Stimulated activated CD4-positive, alpha-beta T cell treated with anti-CD3 and anti-CD28 coated beads, Interleukin-1b, Interleukin-23, amount 100 ng/mL, for 4 hours (primary cell): Measurements from ENCODE around the gene KSR2.
"Not testable (repeated sequence)": the region's sequence is repeated elsewhere in the genome, so short reads cannot be mapped to it uniquely, and the experiment has no call there.

Source experiments
- DNase-seq, 2 donors: peaks; one replicate each; pipeline ENCODE4 v3.0.0-alpha.2; 2020; ENCODE audit warnings: low read depth in 2 of 2

Gene KSR2

GRCh38 chr12:117968826-117969659, at the start of gene KSR2:
Gene KSR2, minus strand, starts transcription at chr12:117968990. Its CDS starts 735 bp downstream, at chr12:117968255.
- DNase-seq, result peak; percentile 27 to 46

- DNase-seq, result no peak
These were observed 49.1 kb upstream of the KSR2 start for GRCh38 chr12:118017926-118018325.

- peak; percentile 98 for DNase-seq
These were observed 47.9 kb upstream of the KSR2 start, which contains the start of gene RFC5 for GRCh38 chr12:118016424-118017264. Gene RFC5, plus strand, starts transcription at chr12:118016703. Its CDS starts 125 bp downstream, at chr12:118016828.

DNA sequence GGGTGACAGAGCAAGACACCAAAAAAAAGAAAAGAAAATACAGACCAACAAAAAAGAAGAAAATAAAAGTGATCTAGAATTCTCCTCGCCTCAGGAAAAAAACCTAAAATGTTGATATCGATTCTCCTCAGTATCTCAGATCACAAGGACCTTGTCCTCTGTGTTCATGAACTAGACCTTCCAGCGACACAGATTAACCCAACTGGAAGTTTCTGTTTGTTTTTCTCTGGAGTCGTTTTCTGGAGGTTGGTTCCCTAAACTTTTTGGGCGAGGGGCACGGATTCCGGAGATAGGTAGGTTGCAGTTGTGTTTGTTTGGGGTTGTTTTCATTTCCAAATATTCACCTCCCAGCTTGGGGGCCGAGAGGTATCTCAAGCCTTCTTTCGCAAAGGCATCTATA, 47.2 kb upstream of the KSR2 start:
- DNase-seq, result no peak

DNA sequence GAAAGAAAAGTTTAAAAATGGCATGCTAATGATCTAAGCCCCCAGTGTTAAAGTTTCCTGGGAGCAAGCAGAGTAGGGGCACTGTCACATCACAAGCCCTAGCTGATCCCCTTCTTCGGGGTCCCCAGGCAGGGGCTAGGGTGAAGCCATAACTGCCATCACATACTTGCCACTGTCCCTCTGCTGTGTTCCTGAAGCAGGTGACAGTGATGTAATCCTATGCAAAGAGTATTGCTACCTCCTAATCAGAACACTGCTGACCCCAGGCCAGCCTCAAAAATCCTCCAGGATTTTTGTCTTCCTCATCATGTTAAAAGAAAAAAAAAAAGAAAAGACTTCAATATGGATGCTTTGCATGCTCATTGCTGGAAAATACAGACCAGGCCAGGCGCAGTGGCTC, 46.5 kb upstream of the KSR2 start:
- DNase-seq, result no peak

- DNase-seq, result no peak
These were observed 44.5 kb upstream of the KSR2 start for GRCh38 chr12:118013283-118013682.

GRCh38 chr12:118011961-118012360, 43.2 kb upstream of the KSR2 start:
- DNase-seq, result no peak

GRCh38 chr12:118011377-118011776, 42.6 kb upstream of the KSR2 start:
- no peak for DNase-seq

DNA sequence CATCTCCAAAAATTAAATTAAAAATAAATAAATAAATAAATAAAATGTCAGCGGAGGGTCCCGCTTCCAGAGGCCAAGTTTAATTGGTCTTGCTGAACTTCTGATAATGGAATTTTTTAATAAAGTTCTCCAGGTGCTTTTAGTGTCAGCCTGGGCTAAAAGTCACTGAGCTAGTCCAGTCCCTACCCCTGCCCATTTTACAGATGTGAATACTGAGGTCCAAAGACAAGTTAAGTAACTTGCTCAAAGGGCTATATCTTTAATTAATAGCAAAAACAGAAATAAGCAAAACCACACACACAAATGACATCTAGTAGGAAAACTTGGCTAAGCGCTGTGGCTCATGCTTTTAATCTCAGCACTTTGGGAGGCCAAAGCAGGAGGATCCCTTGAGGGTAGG, 42.1 kb upstream of the KSR2 start:
- no peak for DNase-seq

- not testable (repeated sequence) for DNase-seq
These were observed 31.0 kb upstream of the KSR2 start for GRCh38 chr12:117999806-118000205.

- DNase-seq, result no peak
These were observed 29.9 kb upstream of the KSR2 start for GRCh38 chr12:117998719-117999118.

DNA sequence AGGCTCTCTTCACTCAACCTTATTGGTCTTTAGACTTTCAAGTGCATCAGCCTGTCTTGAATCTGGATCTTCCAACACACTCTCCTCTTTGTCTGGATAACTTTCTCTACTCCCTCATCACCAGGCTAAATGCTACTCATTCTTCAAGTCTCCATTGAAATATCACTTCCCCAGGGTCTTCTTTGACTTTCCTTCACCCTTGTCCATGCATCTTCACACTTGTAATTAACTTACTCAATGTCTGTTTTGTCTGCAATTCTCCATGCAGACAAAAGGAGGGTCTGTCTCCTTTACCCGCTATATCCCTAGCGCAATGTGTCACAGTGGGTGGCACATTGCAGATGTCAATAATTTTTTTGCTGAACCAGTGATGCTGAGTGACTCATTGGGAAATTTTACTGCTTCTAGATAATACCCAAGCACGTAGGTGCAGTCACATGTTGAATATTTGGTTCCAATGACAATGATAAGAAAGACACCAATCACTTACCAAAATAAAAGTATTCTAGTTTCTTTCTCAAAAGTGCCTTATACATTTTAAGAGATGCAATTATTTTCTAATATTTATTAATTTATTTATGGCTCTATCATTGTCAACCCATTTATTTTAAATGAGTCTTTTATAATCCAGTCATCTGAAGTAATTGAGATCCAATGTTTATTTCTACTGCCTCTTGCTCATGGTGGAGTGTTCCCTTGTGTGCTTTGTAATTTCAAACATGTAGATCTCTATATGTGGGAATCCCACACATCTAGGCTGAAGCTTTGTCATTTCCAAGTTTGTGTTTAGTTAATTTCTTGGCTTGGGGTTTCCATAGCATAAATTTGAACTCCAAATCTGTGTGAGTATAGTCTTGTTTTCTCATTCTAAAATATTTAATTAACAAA, 26.0 kb upstream of the KSR2 start:
- DNase-seq, result no peak

- no peak for DNase-seq
These were observed 18.1 kb upstream of the KSR2 start for GRCh38 chr12:117986705-117987469.

- DNase-seq, result no peak
These were observed 16.4 kb upstream of the KSR2 start for GRCh38 chr12:117985182-117985581.

DNA sequence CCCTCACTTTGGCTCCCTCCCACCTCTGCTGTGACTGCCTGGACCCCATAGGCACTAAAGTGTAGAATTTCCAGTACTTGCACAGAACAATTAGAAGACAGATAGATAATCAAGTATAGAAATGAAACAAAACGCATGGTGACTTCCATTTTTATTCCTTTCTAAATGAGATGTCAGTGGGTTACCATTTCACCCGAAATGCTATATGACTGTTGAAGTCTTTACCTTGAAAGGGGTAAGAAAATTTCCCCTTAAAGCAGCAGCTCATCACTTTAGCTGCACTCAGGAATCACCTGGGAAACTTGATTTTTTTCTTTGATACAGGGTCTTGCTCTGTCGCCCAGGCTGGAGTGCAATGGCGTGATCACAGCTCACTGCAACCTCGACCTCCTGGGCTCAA, 12.5 kb upstream of the KSR2 start:
- DNase-seq, result no peak

- no peak for DNase-seq
These were observed 11.8 kb upstream of the KSR2 start for GRCh38 chr12:117980616-117981015.

GRCh38 chr12:117977373-117977772, 8.6 kb upstream of the KSR2 start:
- no peak for DNase-seq

GRCh38 chr12:117975006-117975405, 6.2 kb upstream of the KSR2 start:
- no peak for DNase-seq

DNA sequence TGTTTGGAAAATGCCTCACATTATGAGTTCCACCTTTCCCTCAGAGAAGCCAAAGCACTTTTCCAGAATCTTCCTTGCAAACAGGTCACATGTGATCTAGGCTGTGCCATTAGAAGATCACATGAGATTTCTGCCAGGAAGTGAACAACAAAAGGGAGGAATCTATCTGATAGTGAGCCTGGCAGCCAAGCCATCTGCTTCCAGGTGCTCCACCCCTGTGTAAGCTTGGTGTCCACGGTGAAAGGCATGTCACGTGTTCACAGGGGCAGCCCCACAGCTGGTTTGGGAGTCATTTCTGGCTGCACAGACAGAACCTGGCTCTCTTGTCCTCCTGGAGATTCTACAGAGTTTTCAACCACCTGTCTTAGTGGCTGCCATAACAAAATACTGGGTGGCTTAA, 3.5 kb upstream of the KSR2 start:
- DNase-seq, result no peak

- DNase-seq, result no peak
These were observed 1.5 kb upstream of the KSR2 start for GRCh38 chr12:117970334-117970733.
